DND-41 (cell line): ENCODE results near the gene CPEB2.

Source experiments
- CTCF ChIP-seq: IDR thresholded peaks from 2 replicates; pipeline ENCODE4 v1.5.1; 2012; ENCODE audit warnings: borderline replicate concordance, low read length, moderate library complexity, mild to moderate bottlenecking; ENCODE audit not compliant: poor library complexity, severe bottlenecking; ENCODE audit errors: extremely low read depth
- EZH2 ChIP-seq: IDR thresholded peaks from 3 replicates; pipeline ENCODE4 v1.6.1; 2012; ENCODE audit warnings: borderline replicate concordance, low read depth, mild to moderate bottlenecking, moderate library complexity, low read length, inconsistent platforms; ENCODE audit not compliant: severe bottlenecking

- TF ChIP-seq CTCF (no peak), EZH2 (no peak)
These were observed 19.0 kb downstream of the CPEB2 start for GRCh38 chr4:15021311-15021710.
